Astrocyte (in vitro differentiated cells and primary cell): ENCODE data around the gene FAM200C.

Source experiments
- EZH2 ChIP-seq: IDR thresholded peaks from 2 replicates; pipeline ENCODE4 v1.6.1; 2012; ENCODE audit warnings: mild to moderate bottlenecking, low read length, inconsistent platforms; ENCODE audit not compliant: insufficient read depth
- TF ChIP-seq, protein P1 (sequence below): IDR thresholded peaks from 2 replicates; pipeline ENCODE4 v1.5.1; 2011; ENCODE audit warnings: low read depth, mild to moderate bottlenecking, inconsistent platforms, low read length, moderate library complexity; ENCODE audit not compliant: insufficient read depth

DNA sequence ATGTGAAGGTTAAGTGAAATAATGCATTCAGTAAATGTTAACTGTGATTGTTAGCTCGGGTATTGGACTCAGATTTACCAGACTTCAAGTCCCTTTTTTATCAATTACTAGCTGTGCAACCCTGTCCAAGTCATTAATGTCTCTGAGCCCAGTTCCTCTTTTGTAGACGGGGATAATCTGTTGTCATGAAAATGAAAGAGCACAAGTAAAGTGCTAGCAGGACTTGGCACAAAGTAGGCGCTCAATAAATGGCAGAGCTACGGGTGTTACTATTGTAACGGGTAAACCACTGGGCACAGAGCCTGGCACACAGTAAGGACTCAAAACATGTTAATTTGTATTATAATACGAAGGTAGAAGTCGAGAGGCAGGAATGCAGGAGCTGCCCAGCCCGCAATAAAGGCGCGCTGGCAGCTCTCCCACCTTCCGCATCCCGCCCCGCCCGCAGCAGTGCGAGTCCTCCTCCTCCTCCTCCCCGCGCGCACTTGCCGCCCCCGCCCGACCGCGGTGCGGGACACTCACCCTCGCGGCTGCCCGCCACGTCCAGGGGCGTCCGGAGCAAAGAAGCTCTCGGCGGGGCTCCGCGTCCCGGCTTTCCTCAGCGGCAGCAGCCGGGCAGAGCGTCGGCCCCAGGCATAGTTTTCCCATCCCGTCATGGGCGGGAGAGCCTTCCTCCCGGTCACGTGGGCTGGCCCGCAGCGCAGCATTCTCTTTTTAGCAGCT is 29.7 kb downstream of the FAM200C start, which contains the start of gene C1QTNF2:
- TF ChIP-seq, protein P1, sequence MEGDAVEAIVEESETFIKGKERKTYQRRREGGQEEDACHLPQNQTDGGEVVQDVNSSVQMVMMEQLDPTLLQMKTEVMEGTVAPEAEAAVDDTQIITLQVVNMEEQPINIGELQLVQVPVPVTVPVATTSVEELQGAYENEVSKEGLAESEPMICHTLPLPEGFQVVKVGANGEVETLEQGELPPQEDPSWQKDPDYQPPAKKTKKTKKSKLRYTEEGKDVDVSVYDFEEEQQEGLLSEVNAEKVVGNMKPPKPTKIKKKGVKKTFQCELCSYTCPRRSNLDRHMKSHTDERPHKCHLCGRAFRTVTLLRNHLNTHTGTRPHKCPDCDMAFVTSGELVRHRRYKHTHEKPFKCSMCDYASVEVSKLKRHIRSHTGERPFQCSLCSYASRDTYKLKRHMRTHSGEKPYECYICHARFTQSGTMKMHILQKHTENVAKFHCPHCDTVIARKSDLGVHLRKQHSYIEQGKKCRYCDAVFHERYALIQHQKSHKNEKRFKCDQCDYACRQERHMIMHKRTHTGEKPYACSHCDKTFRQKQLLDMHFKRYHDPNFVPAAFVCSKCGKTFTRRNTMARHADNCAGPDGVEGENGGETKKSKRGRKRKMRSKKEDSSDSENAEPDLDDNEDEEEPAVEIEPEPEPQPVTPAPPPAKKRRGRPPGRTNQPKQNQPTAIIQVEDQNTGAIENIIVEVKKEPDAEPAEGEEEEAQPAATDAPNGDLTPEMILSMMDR, result no peak
- no peak for TF ChIP-seq EZH2
